Measurements from ENCODE around the gene CFAP57.

CFAP57 gene

DNA sequence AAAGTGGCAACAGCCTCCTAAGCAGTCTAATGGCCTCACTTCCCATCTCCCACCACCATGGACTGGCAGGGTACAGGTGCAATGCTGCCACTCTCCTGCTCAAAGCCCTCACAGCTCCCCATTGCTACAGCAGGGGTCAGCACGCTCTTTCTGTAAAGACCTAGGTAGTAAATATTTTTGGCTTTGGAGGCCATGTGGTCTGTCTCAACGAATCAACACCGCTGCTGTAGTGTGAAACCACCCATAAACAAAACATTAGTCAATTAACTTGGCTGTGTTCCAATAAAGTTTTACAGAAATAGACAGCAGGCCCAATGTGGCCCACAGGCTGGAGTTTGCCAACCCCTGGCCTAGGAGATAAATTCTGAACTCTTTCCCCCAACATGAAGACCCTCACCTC is 53.0 kb downstream of the CFAP57 start:
- no peak for DNase-seq (ENCODE audit: low read depth in 3 of 3)

DNA sequence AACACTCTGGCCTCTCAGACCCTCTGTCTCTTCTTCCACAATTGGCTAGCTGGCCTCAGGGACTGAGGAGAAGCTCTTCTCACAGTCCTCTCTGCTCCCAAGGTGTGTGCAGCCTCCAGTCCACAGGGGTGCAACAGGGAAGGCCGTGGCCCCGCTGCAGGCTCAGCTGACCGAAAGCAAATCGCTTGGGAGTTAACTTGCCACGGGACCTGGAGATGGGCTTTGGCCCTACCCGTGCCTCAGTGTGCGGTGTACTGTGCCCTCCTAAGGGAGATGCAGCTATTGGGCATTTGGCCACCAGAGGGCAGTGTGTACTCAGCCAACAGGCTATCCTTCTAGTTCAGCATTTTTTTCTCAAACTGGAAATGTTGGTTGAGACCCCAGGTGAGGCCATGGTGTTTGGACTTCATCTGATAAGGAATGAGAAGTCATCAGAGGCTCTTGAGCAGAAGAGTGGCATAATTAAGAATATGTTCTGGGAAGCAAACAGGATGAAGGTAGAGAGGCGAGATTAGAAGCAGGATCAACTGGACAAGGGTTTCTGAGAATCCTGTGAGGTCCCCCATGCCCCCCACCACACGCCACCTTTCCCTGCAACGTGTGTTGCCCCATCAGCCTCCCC is 55.1 kb downstream of the CFAP57 start:
- peak; percentile 71 to 74 (median 74) for DNase-seq (ENCODE audit: low read depth in 3 of 3)

DNA sequence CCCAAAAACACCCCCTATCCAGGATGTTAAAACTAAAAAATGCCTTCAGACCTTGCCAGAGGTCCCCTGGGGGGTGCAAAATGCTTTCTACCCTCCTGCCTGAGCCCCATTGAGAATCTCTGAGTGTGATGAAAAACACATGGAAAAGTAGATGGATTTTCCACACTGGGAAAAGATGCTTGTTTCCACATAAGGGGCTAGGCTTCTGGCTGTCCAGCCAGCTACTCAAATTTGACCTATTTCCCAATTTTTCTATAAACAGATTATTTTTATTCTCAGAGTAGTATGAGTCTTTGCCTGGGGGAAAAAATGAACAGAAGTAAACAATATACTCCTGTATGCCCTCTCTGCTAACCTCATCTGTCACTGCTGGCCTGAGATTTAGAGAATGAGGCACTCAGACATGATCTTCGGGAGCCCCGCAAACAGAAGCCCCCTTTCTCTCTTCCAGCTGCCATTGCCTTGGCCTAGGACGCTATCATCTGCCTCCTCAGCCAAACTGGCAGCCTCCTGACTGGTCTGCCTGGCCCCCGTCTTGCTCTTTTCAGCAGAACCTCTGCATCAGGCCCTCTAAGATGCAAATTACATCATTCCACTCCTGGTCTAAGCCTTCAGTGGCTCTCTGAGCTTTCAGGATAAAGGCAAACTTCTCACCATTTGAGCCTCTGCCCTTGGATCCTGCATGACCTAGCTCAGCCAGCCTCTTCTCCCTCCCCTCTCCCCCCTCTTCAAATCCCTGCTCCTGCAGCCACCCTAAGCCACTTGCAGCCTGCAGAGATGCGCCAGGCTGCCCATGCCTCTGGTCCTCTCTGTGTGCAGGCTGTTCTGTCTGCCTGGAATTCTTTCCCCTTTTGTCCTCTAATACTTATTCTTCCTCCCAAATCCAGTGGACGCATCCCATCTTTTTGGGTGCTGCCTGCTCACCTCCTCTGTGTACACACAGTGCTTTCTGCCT is 58.0 kb downstream of the CFAP57 start:
- DNase-seq (ENCODE audit: low read depth in 3 of 3): no peak

DNA sequence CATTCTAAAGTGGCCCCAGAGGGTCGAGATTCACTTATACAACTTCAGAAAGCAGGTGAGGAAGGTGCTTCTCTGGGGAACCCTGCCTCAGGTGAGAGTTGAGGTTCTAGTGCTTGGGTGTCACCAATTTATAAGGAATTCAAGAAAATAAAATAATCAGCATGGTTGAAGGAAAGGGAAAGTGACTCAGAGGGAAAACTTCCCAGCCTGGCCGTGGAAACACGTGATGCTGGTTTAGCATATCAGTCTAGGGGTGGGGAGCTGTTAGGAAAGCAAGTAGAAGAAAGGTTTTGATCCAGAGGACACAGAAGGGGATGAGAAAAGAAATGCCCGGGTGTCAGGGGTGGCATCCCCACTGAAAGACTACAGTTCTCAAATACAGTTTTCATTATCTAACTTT is 59.9 kb downstream of the CFAP57 start:
- DNase-seq (ENCODE audit: low read depth in 3 of 3): no peak

DNA sequence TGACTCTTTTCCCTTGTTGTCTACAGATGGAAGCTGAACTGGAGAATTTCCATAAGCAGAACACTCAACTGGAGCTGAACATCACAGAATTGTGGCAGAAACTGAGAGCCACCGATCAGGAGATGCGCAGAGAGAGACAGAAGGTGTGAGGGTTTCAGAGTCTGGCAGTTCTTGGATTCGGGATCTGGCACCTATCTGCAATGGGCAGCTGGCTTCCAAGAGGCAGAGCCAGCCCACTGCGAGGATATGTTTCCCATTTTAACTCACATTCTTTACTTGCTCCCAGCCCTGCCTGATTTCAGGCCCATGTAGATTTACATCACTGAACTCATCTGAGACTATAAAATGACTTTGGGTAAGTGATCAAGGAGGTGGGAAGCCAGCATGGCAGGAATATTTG is 60.4 kb downstream of the CFAP57 start:
- no peak for DNase-seq (ENCODE audit: low read depth in 3 of 3)

DNA sequence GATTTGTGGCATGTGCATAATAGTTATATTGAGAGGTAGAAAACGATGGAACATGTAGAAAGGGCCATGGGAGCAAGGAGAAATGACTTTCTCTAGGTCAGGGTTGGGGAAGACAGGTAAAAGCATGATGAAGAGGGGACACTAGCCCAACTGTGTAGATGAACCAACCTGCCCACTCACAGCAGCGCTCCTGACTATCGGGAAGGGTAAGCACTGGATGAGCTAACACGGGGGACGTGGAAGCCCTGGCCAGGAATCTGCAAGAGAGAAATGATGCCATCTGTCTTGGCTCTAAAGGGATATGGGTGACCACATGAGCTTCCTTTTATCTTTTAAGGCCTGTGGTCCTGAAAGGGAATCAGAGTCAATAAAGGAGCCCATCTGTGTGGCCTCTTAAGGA is 61.5 kb downstream of the CFAP57 start:
- DNase-seq (ENCODE audit: low read depth in 3 of 3): no peak

DNA sequence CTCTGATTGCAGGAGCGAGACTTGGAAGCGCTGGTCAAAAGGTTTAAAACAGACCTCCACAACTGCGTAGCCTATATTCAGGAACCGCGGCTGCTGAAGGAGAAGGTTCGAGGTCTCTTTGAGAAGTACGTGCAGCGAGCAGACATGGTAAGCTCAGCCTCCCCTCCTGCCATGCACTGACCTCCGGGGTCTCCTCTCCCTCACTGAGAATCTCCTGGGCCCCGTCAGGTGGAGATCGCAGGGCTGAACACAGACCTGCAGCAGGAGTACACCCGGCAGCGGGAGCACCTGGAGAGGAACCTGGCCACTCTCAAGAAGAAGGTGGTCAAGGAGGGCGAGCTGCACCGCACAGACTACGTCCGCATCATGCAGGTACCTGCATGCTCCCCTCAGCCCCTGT is 62.1 kb downstream of the CFAP57 start:
- no peak for DNase-seq (ENCODE audit: low read depth in 3 of 3)

DNA sequence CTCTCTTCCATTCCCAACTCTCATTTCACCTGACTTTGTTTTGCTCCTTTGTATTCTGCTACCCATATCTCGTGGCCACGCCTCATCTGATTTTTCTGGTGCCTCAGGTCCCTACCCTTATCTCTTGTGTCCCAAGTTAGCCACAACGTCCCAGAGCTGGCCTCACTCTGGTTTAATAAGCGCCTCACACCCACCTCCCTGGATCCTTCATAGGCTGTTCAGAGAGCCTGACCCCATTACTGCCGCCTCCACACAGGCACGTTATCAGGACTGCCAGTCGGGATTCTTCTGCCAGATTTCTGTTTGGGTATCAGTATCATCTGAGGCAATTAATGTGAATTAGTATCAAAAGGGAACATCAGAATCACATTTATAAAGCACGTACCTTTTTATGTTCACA is 62.9 kb downstream of the CFAP57 start:
- DNase-seq (ENCODE audit: low read depth in 3 of 3): no peak

DNA sequence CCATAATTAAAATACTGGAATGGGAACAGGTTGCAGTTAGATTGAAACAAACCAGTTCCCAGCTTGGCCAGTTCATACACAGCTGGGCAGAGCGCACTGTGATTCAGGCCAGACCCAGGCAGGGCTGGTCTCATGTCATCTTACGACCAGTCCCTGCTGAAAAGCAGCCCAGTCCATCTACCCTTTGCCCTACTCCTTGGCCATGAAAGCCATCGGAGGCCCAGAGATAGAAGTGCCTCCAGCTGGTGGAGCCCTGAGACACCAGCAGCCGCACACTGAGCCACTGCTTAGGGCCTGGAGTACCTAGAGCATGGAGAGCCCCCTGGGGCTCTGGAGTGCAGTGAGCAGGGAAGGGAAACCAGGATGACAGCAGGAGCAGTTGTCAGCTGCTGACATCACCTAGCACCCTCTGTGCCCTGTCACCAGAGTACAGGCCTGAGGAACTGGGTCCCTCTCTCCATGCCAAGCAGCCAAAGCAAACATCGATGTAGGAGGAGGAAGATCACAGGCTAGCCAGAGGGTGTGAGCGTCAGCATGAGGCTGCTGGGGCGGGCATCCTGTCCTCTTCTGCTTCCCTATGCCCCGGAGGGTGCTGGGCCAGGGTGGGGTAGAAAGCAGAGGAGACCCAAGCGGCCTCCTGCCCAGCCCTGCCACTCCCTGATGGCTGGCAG is 63.5 kb downstream of the CFAP57 start:
- no peak for DNase-seq (ENCODE audit: low read depth in 3 of 3)

DNA sequence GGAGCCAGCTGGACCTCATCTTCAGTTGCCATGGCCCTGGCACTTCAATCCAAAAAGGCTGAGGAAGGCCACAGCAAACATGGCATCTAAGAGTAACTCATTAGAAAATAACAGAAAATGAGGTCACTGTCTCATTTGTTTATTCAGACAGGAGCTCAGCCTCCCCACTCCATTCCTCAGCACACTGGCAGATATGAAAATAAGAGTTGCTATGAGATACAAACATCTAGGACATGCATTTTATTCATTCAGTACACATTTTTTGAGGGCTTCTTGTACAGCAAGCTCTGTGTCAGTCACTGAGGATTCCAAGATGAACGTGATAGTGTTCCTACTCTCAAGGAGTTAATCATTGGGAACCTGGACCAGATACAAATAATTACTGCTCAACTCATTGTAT is 65.0 kb downstream of the CFAP57 start:
- DNase-seq (ENCODE audit: low read depth in 3 of 3): no peak

DNA sequence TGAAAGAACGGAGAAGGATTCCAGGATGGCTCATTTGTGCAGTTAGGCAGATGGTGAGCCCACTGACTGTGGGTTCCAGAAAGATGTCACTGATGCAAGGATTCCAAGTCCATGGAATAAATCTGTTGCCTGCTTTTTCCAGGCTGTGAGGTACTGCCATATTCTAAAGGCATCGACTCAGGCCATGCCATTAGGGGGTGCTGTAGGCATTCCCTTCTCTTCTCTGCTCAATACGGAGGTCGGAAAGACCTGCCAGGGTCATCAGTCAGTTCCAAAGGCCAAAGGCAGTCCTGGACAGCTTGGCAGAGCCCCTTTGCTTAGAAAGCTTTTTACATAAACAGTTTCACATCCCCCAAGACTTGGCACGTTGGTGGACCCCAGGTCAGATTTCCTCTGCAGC is 66.0 kb downstream of the CFAP57 start:
- DNase-seq (ENCODE audit: low read depth in 3 of 3): no peak

DNA sequence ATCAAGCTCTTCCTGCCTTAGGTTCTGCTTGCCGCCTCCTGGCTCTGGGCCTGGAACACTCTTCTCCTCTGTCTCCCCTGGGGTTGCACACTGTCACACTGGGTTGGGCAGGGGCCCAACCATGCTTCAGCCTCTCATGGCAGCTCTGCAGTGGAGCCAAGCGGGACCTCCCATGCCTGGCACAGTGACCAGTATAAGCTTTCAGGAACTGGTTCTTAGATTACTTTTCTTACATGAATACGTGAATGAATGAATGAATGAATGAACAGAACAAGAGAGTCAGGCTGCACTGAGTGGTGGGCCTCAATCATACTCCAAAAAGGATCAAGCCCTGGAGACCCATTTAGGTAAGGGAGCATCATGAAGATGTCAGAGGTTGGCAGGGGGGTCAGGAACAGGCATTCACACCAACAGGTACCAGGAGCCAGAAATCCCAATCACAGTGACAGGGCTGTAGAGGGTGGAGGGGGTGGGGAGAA is 66.9 kb downstream of the CFAP57 start:
- DNase-seq (ENCODE audit: low read depth in 3 of 3): no peak

DNA sequence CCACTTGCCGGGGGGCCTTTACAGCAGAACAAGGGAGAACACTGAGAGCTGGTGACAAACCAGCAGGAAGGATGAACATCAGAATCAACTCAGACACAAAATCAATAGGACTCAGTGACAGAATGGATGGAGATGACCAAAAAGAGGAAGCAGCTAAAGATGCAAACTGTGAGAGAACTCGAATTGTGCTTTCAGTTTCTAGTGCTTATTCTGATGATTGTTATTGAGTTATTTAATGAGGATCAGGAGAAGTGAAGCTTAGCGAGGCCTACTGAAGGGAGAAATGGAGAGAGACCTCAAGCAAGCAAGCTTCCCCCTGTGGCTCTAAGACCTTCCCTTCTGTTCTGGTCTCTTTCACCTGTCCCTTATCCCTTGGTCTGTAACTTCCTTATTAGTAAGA is 67.4 kb downstream of the CFAP57 start:
- no peak for DNase-seq (ENCODE audit: low read depth in 3 of 3)

DNA sequence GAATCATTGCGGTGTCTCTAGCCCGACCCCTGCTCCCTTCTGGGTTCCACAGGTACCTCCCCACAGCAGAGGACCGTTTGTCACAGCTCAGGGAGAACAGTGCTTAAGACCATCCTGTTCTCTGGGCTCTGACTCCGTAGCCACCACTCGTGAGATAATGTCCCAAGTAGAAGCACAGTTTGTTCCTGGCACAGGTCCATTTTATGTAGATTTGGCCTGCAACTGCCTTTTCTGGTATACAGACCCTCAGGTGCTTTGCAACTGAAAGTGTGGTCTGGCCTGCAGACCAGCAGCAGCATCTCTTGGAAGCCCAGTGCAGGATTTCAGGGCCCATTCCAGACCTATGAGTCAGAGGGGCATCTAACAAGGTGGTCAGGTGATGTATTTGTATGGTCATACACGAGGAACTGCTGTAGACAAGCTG is 69.3 kb downstream of the CFAP57 start:
- DNase-seq (ENCODE audit: low read depth in 3 of 3): no peak

DNA sequence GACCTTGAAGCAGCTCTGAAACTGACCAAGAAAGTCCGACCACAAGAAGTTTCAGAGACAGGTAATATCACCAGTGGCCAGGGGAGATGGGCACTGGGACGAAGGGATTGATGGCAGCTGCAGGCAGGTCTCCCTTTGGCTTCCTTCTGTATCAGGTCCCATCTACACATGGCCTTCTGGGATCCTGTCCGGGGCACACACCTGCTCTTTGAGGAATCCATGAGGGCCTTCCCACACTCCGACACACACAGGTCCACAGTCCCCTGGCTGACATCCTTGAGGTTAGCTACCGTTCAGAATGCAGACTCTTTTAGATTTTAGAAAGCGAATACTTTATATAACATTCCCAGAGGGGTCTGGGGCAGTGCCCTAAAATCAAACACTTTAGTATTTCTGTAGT is 71.2 kb downstream of the CFAP57 start:
- DNase-seq (ENCODE audit: low read depth in 3 of 3): no peak

DNA sequence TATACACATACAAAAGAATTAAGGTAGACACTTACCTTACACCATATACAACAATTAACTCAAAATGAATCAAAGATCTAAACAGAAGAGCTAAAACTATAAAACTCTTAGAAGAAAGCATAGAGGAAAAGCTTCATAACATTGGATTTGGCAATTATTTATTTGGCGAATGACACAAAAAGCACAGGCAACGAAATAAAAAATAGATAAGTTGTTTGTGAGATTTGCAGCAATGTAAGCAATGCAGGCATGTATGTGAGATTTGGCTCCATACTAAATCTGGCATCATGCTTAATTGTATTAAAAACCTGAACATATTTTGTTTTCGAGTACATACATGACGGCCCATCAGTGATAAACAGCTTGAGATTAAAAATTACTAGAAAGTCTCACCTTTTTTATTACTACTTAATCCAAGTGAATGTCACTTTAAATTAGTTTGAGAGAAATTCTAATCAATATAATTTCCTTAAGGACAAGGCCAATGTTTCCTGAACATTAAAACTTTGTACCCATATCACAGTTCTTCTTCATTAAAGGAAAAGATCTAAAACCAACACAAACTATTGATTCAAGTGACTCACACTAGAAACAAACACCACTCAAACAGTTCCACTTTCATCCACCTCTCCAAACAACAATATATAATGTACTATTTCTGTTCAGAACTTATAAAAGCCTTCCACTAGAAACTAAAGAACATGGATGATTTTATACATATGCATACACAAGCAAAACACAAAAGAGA is 74.5 kb downstream of the CFAP57 start:
- no peak for DNase-seq (ENCODE audit: low read depth in 3 of 3)

DNA sequence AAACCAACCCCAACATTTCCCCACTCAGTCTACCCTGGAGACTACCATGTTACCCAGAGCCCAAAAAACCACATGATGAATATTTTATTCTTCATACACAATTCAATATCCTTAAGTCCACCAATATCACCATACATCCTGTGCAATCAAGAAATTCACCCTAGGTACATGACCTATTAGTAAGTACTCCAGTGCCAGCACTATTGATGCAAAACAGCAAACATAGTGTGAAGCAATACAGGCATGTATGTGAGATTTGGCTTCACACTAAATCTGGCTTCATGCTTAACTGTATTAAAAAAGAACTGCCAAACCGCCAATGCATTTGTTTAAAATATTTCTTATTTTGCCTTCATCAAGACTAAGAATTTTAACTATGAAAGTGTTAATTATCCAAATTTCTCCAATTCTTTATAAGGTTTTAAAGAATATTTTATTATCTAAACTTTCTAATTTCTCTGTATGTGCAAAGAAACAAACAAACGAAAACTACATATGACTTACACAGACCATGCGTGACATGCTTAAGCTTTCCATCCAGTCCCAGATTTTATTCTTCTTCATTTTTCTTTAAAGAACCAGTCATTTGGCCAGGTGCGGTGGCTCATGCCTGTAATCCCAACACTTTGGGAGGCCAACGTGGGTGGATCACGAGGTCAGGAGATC is 75.3 kb downstream of the CFAP57 start:
- DNase-seq (ENCODE audit: low read depth in 3 of 3): no peak

DNA sequence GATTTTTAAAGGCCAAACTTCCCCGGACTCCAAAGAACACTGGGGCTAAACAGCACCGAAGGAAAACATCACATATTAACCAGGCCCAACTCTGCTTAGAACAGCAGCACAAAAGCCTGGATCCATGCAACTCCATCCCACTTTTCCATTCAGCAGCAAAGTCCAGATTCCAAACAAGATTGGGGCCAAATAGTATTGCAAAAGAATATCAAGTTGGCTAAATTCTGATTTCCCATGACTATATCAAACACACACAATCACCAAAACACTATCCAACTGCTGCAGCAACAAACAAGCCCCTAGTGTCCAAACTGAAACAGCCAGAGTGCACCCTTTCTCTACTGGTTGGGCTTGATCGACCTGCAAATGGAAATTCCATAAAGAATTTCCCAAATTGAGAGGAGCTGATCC is 78.2 kb downstream of the CFAP57 start:
- DNase-seq (ENCODE audit: low read depth in 3 of 3): no peak

DNA sequence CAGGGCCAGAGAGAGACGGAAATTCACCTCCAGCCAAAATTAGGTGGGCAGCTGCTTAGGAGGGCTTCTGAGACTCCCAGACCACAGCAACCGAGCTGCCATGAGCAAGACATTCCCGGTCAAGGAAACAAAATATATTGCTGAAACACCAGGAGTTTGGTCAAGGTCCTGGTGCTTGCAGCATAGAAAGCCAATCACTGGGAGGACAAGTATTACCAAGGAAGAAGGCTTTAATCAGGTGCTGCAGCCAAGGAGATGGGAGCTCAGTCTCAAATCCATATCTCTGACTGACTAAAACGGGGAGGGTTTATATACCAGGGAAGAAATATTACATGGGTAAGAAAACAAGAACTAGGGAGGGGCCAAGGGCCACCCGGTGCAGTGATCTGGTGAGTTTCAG is 78.9 kb downstream of the CFAP57 start:
- DNase-seq (ENCODE audit: low read depth in 3 of 3): no peak

DNA sequence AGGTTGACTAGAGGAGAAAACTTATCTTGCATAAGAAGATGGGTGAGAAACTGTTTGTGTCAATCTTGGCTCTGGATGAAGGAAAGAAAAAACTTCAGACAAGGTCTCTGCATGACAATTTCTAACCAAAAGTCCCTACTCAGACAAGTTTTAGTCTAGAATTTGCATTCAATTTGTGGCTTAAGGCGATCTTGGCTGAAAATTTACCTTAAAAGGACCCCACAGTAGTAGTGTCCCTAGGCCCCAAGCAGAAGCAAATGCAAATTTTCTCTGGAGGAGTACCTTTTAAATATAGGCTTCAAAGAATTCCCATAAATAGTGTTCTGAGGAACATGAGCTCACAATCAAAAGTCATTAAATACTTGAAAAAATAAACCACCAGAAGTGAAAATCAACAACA is 80.1 kb downstream of the CFAP57 start:
- DNase-seq (ENCODE audit: low read depth in 3 of 3): no peak

DNA sequence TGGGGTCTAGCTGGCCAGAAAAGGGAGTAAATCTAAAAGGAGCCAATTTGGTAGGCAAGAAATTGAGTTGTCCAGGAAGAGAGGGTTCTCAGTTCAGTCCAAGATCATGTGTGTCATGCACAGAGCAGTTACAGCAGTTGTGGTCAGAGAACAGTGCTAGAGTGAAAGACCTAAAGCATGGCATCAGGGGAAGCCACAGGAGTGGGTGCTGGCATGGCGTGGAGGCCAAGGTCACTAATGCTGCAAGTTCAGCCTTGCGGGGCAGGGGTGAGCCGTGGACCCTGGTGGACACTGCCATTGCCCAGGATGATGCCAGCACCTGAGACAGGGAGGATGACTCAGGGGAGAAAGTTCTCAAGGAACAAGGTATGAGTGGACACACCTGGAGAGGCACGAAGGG is 81.0 kb downstream of the CFAP57 start:
- DNase-seq (ENCODE audit: low read depth in 3 of 3): no peak
